ENCODE measurements around the gene SUN5. TPM values are rescaled to one million over a fixed set of nuclear protein-coding genes. Genes with fewer than 3 reads are reported as not detected.

Gene SUN5
- total RNA-seq, 1 donor from 2014 or later, result not detected

- intact Hi-C loops (cut with DNase I), result no loop called here
- DNase-seq (ENCODE audit: low spot score) (no peak), ATAC-seq (no peak)
Observed at GRCh38 chr20:33027769-33028751, 23.8 kb upstream of the SUN5 start.

GRCh38 chr20:33026779-33027759, 22.8 kb upstream of the SUN5 start:
- DNase-seq (ENCODE audit: low spot score) (no peak), ATAC-seq (no peak)
- intact Hi-C loops (cut with DNase I), result no loop called here

DNA sequence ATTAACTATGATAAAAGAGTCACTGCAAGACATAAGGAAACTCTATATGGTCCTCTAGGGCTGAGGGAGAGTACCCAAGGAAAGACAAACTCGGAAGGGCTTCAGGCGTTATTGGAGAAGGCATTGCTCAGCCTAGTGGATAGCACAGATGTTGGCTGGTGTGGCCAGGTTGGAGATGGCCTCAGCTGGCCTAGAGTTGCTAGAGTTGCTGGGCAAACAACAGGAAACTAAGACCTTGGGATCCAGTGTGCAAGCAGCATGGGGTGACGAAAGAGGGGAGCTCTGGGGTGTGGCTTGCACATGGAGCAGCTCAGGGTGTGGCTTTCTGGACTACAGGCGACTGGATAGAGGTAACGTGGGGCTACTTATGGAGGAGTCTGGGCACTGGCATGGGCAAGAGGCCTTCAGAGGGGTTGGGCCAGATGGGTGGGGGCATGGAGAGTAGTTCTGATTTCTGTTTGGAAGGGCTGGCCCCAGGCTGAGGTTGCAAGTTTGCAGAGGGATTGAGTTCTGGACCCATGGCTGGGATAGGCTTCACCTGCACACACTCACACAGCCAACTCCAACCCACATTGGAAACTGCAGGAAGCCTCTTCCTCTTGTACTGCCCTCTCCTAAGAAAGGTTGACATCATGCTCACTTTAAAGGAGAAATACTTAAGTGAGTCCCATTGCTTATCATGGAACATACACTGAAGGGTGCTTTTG, 22.0 kb upstream of the SUN5 start:
- ATAC-seq, result no peak
- intact Hi-C loops (cut with DNase I), result no loop called here
- no peak for DNase-seq (ENCODE audit: low spot score)

DNA sequence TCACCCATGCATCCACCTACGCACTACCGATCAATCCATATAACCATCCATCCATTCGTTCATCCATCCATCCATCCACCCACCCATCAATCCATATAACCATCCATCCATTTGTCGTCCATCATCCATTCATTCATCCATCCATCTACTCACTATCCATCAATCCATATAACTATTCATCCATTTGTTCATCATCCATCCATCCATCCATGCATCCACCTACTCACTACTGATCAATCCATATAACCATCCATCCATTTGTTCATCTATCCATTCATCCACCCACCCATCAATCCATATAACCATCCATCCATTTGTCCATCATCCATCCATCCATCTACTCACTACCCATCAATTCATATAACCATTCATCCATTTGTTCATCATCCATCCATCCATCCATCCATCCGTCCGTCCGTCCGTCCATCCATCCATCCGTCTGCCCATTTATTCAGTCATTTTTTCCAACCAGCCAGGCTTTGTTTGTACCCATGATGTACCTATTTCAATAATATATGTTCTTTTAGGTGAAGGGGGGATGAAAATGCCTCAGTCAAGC, 21.2 kb upstream of the SUN5 start:
- DNase-seq (ENCODE audit: low spot score), result no peak
- intact Hi-C loops (cut with DNase I), result no loop called here
- ATAC-seq, result no peak

DNA sequence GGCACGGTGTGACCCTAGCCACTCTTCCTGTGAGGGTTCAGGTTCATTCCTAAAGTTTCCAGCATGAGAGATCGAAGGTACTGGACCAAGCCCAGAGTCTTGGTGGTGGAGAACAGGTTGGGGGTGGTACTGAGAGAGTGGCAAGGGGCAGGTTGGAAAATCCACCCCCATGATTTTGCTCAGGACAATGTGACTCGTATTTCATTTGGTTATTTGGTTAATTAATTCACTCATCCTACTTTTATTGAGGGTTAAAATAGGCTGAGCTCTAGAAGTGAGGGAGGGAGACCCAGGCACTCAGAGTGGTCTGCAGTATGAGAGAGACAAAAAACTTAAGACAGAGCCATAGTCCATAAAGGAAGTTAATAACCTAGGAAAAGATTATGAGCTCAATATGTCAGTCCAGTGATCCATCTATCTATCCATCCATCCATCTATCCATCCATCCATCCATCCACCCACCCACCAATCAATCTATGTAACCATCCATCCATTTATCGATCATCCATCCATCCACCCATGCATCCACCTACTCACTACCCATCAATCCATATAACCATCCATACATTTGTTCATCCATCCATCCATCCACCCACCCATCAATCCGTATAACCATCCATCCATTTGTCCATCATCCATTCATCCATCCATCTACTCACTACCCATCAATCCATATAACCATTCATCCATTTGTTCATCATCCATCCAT, 20.5 kb upstream of the SUN5 start:
- ATAC-seq (no peak), DNase-seq (ENCODE audit: low spot score) (no peak)
- intact Hi-C loops (cut with DNase I), result no loop called here

GRCh38 chr20:33024243-33024560, 20.0 kb upstream of the SUN5 start:
- intact Hi-C loops (cut with DNase I), result no loop called here
- ATAC-seq (no peak), DNase-seq (ENCODE audit: low spot score) (no peak)

GRCh38 chr20:33023439-33024242, 19.4 kb upstream of the SUN5 start:
- ATAC-seq (no peak), DNase-seq (ENCODE audit: low spot score) (no peak)
- intact Hi-C loops (cut with DNase I), result no loop called here

GRCh38 chr20:33022694-33023438, 18.6 kb upstream of the SUN5 start:
- no peak for DNase-seq (ENCODE audit: low spot score)
- intact Hi-C loops (cut with DNase I), result no loop called here
- no peak for ATAC-seq

GRCh38 chr20:33022289-33022688, 18.1 kb upstream of the SUN5 start:
- no peak for DNase-seq (ENCODE audit: low spot score)
- intact Hi-C loops (cut with DNase I), result no loop called here
- no peak for ATAC-seq

GRCh38 chr20:33021879-33022278, 17.6 kb upstream of the SUN5 start:
- intact Hi-C loops (cut with DNase I), result no loop called here
- DNase-seq (ENCODE audit: low spot score) (no peak), ATAC-seq (no peak)

- no peak for DNase-seq (ENCODE audit: low spot score)
Observed at GRCh38 chr20:33020278-33021161, 16.3 kb upstream of the SUN5 start.

DNA sequence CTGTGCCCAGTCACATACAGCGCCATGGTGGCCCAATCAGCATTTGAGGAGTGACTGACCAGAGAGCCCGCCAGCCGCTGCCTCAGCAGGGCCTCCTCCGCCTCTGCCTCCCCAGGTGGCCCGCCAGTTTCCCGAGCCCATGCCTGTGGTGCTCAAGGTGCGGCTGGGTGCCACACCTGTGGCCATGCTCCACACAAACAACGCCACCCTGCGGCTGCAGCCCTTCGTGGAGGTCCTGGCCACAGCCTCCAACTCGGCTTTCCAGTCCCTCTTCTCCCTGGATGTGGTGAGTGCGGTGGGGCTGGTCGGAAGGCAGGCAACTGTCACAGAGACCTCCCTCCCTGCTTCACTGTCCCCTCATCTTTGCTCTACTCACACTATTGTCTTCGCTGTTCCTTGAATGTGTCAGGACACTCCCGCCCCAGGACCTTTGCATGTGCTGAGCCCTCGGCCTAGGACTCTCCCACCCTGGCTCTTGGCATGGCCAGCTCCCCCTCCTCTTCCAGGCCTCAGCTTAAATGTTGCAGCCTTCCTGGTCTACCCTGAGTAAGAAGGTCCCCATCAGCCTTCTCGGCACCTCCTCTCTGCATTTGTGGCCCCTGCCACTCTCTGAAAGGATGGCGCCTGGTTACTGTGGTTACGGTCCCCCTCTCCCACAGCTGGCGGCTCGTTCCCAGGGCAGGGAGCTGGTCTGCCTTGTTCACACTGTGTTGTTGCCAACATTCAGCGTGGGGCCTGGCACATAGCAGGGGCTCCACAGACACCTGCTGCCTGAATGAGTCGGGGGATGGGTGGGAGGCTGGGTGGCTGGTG, 15.4 kb upstream of the SUN5 start:
- intact Hi-C loops (cut with DNase I), result no loop called here
- DNase-seq (ENCODE audit: low spot score) (no peak), ATAC-seq (no peak)

More at GRCh38 chr20:33020278-33021161, 16.3 kb upstream of the SUN5 start:
- ATAC-seq, result no peak
- intact Hi-C loops (cut with DNase I), result no loop called here

- DNase-seq (ENCODE audit: low spot score) (no peak), ATAC-seq (no peak)
- intact Hi-C loops (cut with DNase I), result no loop called here
Observed at GRCh38 chr20:33018169-33018931, 14.1 kb upstream of the SUN5 start.

- ATAC-seq (no peak), DNase-seq (ENCODE audit: low spot score) (no peak)
- intact Hi-C loops (cut with DNase I), result no loop called here
Observed at GRCh38 chr20:33017542-33017941, 13.3 kb upstream of the SUN5 start.

Measured in sciatic nerve (tissue), 2 donors.